HAP-1 (cell line): ENCODE measurements around the gene CD69.
A peak's percentile ranks its signal among the peaks of the same experiment; 100 is the strongest.
"Not testable (repeated sequence)": the region's sequence is repeated elsewhere in the genome, so short reads cannot be mapped to it uniquely, and the experiment has no call there.

ENCODE experiments used
- DNase-seq, 2 experiments: peaks; one replicate each; pipeline ENCODE4 v3.0.0-alpha.2; 2016 to 2020; ENCODE audit warnings: low spot score in 2 of 2
- H3K27me3 ChIP-seq: fragments of 250-450 bp; sonication (Bioruptor Pico); 2 replicates; pipeline ENCODE4 v1.5.1; 2020; ENCODE audit warnings: low read depth, mild to moderate bottlenecking, moderate library complexity
- H3K36me3 ChIP-seq: fragments of 250-450 bp; sonication (Bioruptor Pico); replicated peaks from 2 replicates; pipeline ENCODE4 v1.5.1; 2020; ENCODE audit warnings: mild to moderate bottlenecking
- H3K4me1 ChIP-seq: fragments of 250-450 bp; sonication (Bioruptor Pico); 2 replicates; pipeline ENCODE4 v1.5.1; 2020; ENCODE audit warnings: mild to moderate bottlenecking
- H3K4me3 ChIP-seq: fragments of 250-450 bp; sonication (Bioruptor Pico); 2 replicates; pipeline ENCODE4 v1.5.1; 2020; ENCODE audit warnings: mild to moderate bottlenecking, moderate library complexity
- H3K9me3 ChIP-seq: fragments of 250-450 bp; sonication (Bioruptor Pico); 2 replicates; pipeline ENCODE4 v1.5.1; 2020; ENCODE audit warnings: mild to moderate bottlenecking, moderate library complexity
- in situ Hi-C: fragments of 300-500 bp; cut with MboI; formaldehyde crosslinking; loops from 3 replicates; pipeline ENCODE4 v1.14.3; 2020; ENCODE audit warnings: low sequenced_read_pairs, inconsistent platforms, mixed read lengths

CD69 gene

DNA sequence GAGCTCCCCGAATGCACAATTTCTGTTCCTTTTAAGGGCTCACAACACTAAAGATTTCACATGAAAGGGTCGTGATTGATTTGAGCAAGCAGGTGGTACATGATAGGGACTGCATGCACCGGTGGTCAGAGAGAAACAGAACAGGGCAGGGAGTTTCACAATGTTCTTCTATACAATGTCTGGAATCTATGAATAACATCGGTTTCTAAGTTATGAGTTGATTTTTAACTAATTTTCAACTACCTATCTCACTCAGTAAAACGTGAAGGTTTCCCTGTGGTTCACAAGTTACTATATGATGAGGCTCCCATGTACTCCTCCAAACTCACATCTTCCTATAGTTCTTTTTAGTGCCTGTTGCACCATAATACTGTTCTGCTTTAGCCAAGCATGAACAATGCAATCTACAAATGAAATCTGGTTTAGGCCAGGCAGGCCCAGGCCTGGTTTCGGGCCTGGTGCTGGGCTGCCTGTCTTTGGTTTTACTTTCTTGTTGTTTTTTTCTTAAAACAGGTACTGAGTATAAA lies 47.6 kb downstream of the CD69 start:
- H3K27me3 ChIP-seq, DNase-seq, H3K4me3 ChIP-seq, in situ Hi-C loops, H3K9me3 ChIP-seq, H3K4me1 ChIP-seq, H3K36me3 ChIP-seq: not testable (repeated sequence)

DNA sequence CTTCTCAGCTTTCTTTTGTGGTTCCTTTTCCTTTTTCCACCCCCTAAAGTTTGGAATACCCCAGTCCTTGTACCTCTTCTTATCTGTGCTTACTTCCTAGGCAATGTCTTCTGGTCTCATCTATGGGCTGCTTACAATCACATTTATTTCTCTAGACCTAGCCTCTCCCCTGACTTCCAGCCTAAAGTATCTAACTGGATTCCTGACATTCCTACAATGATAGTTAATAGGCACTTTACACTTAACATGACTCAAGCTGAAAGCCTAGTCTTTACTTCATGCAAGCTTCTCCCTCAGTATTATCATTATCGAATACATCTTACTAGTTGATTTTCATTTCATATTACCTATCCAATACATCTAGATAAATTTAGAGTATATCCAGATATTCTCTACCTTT lies 49.0 kb downstream of the CD69 start:
- Histone ChIP-seq H3K4me3 (no peak overlapping the region), H3K4me1 (no peaks in the 10 kb centered on the region), H3K36me3 (no peaks in the 10 kb centered on the region), H3K9me3 (no peaks in the 10 kb centered on the region), H3K27me3 (no peaks in the 10 kb centered on the region)
- in situ Hi-C loops, result no loop called here
- no peak for DNase-seq

DNA sequence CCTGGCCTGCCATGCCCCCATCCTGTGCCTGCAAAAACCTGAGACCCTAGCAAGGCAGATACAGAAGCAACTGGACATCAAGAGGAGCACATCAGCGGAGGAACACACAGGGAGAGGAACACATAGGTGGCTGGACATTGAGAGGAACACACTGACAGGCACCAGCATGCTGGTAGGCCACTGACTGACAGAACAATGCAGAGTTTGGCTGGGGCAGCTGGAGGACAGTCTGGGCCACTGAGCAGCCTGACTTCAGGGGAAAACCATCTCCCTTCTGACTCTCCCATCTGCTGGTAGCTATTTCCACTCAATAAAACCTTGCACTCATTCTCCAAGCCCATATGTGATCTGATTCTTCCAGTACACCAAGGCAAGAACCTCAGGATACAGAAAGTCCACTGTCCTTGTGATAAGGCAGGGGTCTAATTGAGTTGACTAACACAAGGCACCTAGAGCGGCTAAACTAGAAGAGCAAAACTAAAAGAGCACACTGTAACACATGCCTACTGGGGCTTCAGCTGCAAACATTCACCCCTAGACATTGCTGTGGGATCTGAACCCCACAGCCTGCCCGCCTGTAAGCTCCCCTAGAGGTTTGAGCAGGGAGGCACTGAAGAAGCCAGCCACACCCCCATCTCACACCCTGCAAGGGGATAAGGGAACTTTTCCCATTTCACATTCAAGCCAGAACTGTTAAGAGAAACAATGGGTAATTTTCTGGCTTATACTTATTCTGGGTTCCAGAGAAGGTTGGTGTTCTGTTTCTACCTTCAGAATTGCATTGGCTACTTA lies 49.9 kb downstream of the CD69 start:
- no peak for DNase-seq
- H3K27me3 ChIP-seq, result no peaks in the 10 kb centered on the region
- no peaks in the 10 kb centered on the region for H3K36me3 ChIP-seq
- in situ Hi-C loops, result no loop called here
- H3K4me1 ChIP-seq, result no peaks in the 10 kb centered on the region
- H3K9me3 ChIP-seq, result no peaks in the 10 kb centered on the region
- no peak overlapping the region for H3K4me3 ChIP-seq

DNA sequence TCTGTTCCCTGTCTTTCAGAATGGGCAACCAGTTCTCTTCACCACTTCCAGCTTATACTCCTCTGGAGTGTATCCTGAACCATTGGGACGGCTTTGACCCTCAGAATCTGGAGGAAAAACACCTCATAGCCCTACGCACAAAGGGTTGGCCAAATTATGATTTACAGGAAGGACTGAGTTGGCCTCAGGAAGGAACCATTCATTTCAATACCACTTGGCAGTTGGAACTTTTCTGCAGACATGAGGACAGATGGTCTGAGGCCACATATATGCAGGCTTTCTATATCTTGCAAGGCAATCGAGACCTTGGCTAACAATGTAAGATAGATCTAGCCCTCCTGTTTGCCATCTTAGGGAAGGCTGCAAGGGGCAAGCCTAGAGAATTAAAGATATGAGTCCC lies 51.8 kb downstream of the CD69 start:
- Histone ChIP-seq H3K9me3 (no peaks in the 10 kb centered on the region; the same call in 1 of the 2 replicates), H3K4me3 (no peak overlapping the region), H3K27me3 (no peaks in the 10 kb centered on the region), H3K36me3 (no peaks in the 10 kb centered on the region), H3K4me1 (no peaks in the 10 kb centered on the region)
- DNase-seq, result no peak
- in situ Hi-C loops, result loop anchor here (10.0 kb wide), 1 partner anchor 374 kb away; no protein-coding TSS in a partner anchor

DNA sequence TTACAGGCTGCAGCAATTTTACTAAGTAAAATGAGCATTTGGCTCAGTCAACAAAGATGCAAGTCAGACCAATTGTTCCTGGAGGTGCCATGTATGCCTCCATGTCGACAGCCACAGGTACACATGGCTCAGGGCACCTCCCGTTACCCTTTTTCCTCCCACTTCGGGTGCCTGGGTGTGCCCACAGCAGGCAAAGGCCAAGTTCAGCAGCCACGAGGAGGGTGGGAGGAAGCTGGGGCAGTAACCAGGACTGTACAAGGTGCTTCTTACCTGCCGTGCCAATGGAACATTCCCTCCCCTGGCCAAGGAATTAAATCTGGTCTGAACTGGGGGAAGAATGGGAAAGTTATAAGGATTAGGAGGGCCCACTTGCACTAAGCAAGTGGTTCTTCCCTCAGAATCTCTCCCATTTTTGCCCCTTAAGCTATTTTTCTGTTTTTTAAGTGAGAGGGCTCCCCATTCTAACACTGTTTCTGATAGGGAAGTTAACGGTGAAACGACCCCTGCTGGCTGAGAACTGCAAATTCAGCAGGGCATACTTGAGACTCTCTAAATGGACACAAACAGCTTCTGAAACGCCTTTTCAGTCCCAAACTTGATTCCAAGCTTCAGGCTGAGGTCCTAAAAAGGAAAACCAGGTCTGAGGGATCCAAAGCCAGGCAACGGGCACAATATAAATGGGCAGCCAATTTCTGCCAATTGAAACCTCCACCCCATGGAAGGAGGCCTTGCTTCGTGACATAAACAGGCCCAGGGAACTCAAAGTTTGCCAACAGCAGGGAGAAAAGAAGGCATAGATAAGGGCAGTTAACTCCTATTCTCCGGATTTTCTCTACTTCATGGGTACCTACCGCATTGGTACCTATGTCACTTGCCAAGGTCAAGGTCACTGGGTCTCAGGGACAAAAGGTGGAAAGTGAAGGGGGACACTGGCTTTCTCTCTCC lies 52.6 kb downstream of the CD69 start:
- no peaks in the 10 kb centered on the region for H3K36me3 ChIP-seq
- peak; percentile 46 to 71 for DNase-seq
- H3K4me1 ChIP-seq, result no peaks in the 10 kb centered on the region
- H3K9me3 ChIP-seq, result no peaks in the 10 kb centered on the region; the same call in 1 of the 2 replicates
- no peak overlapping the region for H3K4me3 ChIP-seq
- no peaks in the 10 kb centered on the region for H3K27me3 ChIP-seq
- in situ Hi-C loops, result loop anchor here (10.0 kb wide), 1 partner anchor 373 kb away; no protein-coding TSS in a partner anchor

DNA sequence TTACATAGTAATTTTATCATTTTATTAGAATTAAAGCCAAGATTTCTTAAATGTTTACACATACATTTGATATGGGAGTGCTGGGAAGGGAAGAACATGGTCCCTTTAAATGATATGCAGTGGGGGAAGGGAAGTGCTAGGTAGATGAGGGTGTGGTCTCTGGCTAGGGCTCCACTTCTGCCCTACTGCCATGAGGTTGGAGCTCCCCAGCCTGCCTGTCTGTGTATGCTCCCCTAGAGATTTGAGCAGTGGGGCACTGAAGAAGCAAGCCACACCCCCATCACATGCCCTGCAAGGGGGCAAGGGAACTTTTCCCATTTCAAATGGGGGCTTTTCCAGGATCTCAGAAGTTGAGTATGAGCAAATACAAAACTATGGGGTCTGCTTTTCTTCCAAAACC lies 53.3 kb downstream of the CD69 start:
- Histone ChIP-seq H3K4me3 (no peak overlapping the region), H3K9me3 (no peaks in the 10 kb centered on the region; the same call in 1 of the 2 replicates), H3K36me3 (no peaks in the 10 kb centered on the region), H3K4me1 (no peaks in the 10 kb centered on the region), H3K27me3 (no peaks in the 10 kb centered on the region)
- DNase-seq, result no peak
- in situ Hi-C loops, result loop anchor here (10.0 kb wide), 1 partner anchor 373 kb away; no protein-coding TSS in a partner anchor

DNA sequence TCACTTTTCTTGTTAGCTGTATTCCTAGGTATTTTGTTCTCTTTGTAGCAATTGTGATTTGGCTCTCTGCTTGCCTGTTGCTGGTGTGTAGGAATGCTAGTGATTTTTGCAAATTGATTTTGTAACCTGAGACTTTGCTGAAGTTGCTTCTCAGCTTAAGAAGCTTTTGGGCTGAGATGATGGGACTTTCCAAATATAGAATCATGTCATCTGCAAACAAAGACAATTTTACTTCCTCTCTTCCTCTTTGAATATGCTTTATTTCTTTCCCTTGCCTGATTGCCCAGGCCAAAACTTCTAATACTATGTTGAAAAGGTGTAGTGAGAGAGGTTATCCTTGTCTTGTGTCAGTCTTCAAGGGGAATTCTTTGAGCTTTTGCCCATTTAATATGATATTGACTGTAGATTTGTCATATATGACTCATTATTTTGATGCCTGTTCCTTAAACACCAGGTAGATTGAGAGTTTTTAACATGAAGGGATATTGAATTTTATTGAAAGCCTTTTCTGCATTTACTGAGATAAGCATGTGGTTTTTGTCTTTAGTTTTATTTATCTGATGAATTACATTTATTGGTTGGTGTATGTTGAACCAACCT lies 54.5 kb downstream of the CD69 start:
- Histone ChIP-seq H3K9me3 (no peaks in the 10 kb centered on the region; the same call in 1 of the 2 replicates), H3K27me3 (no peaks in the 10 kb centered on the region), H3K4me3 (no peak overlapping the region), H3K36me3 (no peaks in the 10 kb centered on the region), H3K4me1 (no peaks in the 10 kb centered on the region)
- in situ Hi-C loops, result loop anchor here (10.0 kb wide), 1 partner anchor 371 kb away; no protein-coding TSS in a partner anchor
- DNase-seq, result no peak

DNA sequence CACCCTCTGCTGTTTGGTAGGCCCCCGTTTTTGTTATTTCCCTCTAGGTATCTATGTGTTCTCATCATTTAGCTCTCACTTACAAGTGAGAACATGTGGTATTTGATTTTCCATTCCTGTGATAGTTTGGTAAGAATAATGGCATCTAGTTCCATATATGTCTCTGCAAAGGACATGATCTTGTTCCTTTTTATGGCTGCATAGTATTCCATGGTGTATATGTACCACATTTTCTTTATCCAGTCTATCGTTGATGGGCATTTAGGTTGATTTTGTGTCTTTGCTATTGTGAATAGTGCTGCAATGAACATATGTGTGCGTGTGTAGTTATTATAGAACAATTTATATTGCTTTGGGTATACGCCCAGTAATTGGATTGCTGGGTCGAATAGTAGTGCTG lies 56.1 kb downstream of the CD69 start:
- not testable (repeated sequence) for H3K9me3 ChIP-seq, H3K27me3 ChIP-seq, H3K36me3 ChIP-seq, H3K4me1 ChIP-seq, DNase-seq, H3K4me3 ChIP-seq
- in situ Hi-C loops, result loop anchor here (10.0 kb wide), 1 partner anchor 370 kb away; no protein-coding TSS in a partner anchor
